Measurements from ENCODE around the gene PCDHA6.
"Not testable (repeated sequence)": the region's sequence is repeated elsewhere in the genome, so short reads cannot be mapped to it uniquely, and the experiment has no call there.

The PCDHA6 gene

GRCh38 chr5:140822969-140823368 lies 4.8 kb upstream of the PCDHA6 start:
- not testable (repeated sequence) for DNase-seq

- DNase-seq, result no peak
Observed at GRCh38 chr5:140823475-140823874, 4.3 kb upstream of the PCDHA6 start.

GRCh38 chr5:140828362-140828737 lies 590 bp downstream of the PCDHA6 start:
- no peak for DNase-seq

- DNase-seq, result not testable (repeated sequence)
Observed at GRCh38 chr5:140829511-140830501, 2.0 kb downstream of the PCDHA6 start.

GRCh38 chr5:140833993-140834392 lies 6.2 kb downstream of the PCDHA6 start, which contains the start of gene PCDHA7:
Gene PCDHA7, plus strand, starts transcription at chr5:140834269. Its CDS starts 115 bp downstream, at chr5:140834384.
- no peak for DNase-seq

GRCh38 chr5:140834439-140835008 lies 6.8 kb downstream of the PCDHA6 start:
- not testable (repeated sequence) for DNase-seq

GRCh38 chr5:140835622-140836510 lies 8.1 kb downstream of the PCDHA6 start:
- no peak for DNase-seq

GRCh38 chr5:140840978-140841962 lies 13.5 kb downstream of the PCDHA6 start, which contains the start of gene PCDHA8:
Gene PCDHA8, plus strand, starts transcription at chr5:140841187. Its CDS starts 135 bp downstream, at chr5:140841322.
- no peak for DNase-seq

GRCh38 chr5:140842798-140843733 lies 15.3 kb downstream of the PCDHA6 start:
- DNase-seq, result no peak

GRCh38 chr5:140848139-140849102 lies 20.7 kb downstream of the PCDHA6 start, which contains the start of gene PCDHA9:
Gene PCDHA9, plus strand, starts transcription at chr5:140848382. Its CDS starts 114 bp downstream, at chr5:140848496.
- DNase-seq, result not testable (repeated sequence)

- not testable (repeated sequence) for DNase-seq
Observed at GRCh38 chr5:140849831-140850634, 22.3 kb downstream of the PCDHA6 start.

- DNase-seq, result no peak
Observed at GRCh38 chr5:140855772-140856674, 28.3 kb downstream of the PCDHA6 start, which contains the start of gene PCDHA10. Gene PCDHA10, plus strand, starts transcription at chr5:140855897. Its CDS starts 152 bp downstream, at chr5:140856049.

GRCh38 chr5:140857177-140857986 lies 29.6 kb downstream of the PCDHA6 start:
- DNase-seq, result no peak

GRCh38 chr5:140857987-140858240 lies 30.2 kb downstream of the PCDHA6 start:
- no peak for DNase-seq

GRCh38 chr5:140862441-140863295 lies 34.9 kb downstream of the PCDHA6 start:
- no peak for DNase-seq
